KOPT-K1 (cell line): ENCODE results near the gene BRPF1.
A peak's percentile ranks its signal among the peaks of the same experiment; 100 is the strongest.

ENCODE experiments used
- H3K27ac ChIP-seq: fragments of 200-600 bp; sonication (generic); 2 replicates; pipeline ENCODE4 v1.5.1; 2016; ENCODE audit warnings: antibody characterized with exemption, mild to moderate bottlenecking, low read depth, low read length; ENCODE audit not compliant: poor library complexity, severe bottlenecking
- H3K36me3 ChIP-seq: fragments of 200-600 bp; sonication (generic); 2 replicates; pipeline ENCODE4 v1.5.1; 2017; ENCODE audit warnings: antibody characterized with exemption, mild to moderate bottlenecking, low read length, moderate library complexity; ENCODE audit not compliant: insufficient read depth
- H3K9me3 ChIP-seq: fragments of 200-600 bp; sonication (generic); 2 replicates; pipeline ENCODE4 v1.5.1; 2017; ENCODE audit warnings: antibody characterized with exemption, low read length, mild to moderate bottlenecking; ENCODE audit not compliant: insufficient read depth, poor library complexity, severe bottlenecking

The BRPF1 gene, protein sequence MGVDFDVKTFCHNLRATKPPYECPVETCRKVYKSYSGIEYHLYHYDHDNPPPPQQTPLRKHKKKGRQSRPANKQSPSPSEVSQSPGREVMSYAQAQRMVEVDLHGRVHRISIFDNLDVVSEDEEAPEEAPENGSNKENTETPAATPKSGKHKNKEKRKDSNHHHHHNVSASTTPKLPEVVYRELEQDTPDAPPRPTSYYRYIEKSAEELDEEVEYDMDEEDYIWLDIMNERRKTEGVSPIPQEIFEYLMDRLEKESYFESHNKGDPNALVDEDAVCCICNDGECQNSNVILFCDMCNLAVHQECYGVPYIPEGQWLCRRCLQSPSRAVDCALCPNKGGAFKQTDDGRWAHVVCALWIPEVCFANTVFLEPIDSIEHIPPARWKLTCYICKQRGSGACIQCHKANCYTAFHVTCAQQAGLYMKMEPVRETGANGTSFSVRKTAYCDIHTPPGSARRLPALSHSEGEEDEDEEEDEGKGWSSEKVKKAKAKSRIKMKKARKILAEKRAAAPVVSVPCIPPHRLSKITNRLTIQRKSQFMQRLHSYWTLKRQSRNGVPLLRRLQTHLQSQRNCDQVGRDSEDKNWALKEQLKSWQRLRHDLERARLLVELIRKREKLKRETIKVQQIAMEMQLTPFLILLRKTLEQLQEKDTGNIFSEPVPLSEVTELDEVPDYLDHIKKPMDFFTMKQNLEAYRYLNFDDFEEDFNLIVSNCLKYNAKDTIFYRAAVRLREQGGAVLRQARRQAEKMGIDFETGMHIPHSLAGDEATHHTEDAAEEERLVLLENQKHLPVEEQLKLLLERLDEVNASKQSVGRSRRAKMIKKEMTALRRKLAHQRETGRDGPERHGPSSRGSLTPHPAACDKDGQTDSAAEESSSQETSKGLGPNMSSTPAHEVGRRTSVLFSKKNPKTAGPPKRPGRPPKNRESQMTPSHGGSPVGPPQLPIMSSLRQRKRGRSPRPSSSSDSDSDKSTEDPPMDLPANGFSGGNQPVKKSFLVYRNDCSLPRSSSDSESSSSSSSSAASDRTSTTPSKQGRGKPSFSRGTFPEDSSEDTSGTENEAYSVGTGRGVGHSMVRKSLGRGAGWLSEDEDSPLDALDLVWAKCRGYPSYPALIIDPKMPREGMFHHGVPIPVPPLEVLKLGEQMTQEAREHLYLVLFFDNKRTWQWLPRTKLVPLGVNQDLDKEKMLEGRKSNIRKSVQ (N-terminal part only)

DNA sequence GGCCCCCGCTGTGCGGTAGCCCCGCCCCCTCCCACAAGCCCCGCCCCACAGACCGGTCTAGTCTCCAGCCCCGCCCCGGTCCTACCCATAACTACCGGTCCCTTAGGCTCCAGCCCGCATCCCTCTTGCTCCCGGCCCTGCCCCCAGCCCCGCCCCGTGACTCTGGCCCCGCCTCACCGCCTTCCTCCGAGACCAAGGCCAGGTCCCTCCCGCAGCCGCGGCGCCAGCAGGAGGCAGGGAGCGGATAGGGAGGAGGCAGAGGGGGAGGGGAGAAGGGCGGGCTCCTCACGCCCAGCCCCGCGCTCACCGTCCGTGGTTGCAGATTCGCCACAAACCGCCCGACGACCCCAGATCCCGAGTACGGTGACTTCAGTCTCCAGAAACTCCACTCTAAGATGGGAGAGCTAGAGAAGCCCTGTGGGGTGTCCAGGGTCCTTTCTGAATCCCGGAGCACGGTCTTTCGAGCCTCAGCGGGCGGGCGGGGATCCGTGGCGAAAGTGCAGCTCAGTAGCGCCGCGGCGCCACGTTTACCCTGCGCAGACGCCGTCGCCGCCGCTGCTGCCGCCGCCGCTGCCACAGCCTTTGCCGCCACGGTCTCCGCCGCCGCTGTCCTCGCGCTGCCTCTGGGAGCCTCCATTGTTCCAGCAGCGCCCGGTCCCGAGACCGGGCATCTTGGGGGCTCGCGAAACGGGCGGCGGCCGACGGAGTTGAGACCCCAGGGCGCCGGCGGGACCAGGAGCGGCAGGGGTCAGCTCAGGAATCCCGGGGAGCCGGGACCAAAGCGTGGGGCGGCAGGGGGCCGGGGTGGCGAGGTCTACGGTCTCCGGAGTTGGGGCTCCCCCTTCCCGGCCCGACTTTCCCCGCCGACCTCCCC, at the start of gene BRPF1:
TSS of gene BRPF1 (plus strand) at position 530 of the 874 bp plus-strand sequence. CDS start 2,406 bp downstream, outside the sequence.
- peak within 1 kb of the TSS; percentile 99 for H3K27ac ChIP-seq
- H3K9me3 ChIP-seq, result no peaks in the 10 kb centered on the region
- H3K36me3 ChIP-seq, result peaks cover 36% of the 10 kb centered on the region

DNA sequence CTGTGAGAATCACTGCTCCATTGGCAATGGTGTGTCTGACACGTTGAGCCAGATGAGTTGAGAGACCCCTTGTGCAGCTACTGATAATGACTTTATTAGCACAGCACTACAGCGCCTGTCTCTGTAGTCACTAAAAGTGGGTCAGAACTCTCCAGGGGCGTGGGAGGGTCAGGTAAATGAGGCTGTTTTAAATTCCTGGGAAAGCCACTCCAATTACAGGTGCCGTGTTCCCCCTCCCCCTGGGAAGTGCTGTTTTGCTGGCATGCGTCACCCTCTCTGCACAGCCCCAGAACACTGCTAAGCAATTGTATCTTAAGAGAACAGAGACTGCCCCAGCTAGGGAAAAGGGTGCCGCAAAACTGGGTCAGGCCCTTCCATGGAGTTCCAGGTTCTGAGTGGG, 49.4 kb upstream of the BRPF1 start:
- Histone ChIP-seq H3K27ac (no peak overlapping the region), H3K9me3 (no peaks in the 10 kb centered on the region), H3K36me3 (peaks cover 97% of the 10 kb centered on the region)

DNA sequence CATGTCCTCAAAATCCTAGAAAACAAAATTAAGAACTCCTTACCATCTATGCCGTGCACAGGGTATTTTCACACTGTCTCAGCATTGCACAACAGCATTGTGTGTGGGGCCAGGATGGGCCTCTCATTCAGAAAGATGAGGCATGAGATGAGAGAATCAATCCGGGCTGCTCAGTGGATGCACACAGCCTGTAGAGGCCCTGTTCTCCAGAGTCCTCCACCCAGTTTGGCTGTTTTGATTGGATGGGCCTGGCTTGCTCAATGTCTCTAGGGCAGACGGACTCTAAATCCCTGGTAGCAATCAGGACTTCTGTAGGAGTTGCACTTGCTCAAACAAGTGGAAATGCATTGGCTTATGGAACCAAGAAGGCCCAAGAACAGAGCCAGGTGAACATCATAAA, 48.1 kb upstream of the BRPF1 start:
- H3K36me3 ChIP-seq, result peaks cover 97% of the 10 kb centered on the region
- no peaks in the 10 kb centered on the region for H3K9me3 ChIP-seq
- no peak overlapping the region for H3K27ac ChIP-seq

DNA sequence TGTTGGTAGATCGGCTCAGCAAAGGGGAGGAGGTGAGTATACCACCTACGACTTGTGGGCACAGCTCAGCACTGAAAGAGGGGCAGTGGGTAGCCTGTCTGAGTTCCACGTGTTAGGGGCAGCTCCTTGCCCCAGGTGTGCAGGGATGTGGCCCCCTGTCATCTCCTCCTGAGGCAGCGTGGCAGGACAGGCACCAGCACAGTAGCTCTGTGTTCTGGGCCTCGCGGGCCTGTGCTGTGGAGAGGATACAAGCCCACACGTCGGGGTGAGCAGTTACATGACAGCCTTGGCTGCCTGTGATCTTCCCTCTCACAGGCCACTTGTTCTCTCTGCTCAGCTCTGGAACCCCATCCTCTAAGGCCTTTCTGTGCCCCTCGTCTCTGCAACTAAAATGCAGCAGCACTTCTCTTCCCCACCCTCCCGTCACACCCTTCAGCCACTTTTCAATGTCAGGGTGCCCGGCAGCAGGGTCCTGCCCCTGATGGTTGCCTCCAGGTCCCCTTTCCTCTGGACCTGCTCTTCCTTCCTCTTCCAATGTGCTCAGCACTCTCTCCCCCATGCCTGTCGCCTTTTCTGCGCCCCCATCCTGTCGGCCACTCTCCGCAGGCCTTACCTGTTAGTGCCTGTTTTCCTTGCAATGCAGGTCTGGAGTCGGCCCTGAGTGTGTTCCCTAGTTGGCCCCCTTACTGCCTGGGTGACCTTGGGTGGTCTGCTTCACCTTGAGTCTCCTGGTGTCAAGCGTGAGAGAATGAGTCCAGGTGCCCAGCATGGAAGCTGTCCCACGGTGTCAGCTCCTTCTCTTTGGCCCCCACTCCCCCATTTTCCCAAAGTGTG, 46.1 kb upstream of the BRPF1 start:
- Histone ChIP-seq H3K27ac (no peak overlapping the region), H3K9me3 (no peaks in the 10 kb centered on the region), H3K36me3 (peaks cover 97% of the 10 kb centered on the region)

DNA sequence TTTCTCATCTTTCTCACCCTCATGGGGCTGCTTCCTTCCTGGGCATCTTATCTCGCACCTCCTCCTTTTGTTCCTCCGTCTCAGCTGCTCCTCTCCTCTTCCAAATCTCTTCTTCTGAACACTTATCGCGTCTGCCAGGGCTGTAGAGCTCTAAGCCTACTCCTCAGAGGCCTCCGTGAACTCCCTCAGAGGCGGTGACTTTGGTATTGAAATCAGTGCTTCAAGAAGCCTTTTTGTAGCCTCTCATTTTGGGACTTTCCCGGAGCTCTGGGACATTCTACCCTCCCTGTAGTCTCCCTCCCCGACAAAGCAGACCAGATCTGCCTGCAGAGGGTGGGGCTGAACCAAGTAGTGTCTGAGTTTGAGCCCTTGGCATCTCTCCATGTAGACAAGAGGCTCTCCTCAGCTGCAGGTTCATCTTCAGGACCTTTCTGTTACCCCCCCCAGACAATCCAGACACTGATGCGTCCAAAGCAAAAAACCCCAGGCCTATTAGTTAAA, 45.4 kb upstream of the BRPF1 start:
- Histone ChIP-seq H3K36me3 (peaks cover 97% of the 10 kb centered on the region), H3K27ac (no peak overlapping the region), H3K9me3 (no peaks in the 10 kb centered on the region)

DNA sequence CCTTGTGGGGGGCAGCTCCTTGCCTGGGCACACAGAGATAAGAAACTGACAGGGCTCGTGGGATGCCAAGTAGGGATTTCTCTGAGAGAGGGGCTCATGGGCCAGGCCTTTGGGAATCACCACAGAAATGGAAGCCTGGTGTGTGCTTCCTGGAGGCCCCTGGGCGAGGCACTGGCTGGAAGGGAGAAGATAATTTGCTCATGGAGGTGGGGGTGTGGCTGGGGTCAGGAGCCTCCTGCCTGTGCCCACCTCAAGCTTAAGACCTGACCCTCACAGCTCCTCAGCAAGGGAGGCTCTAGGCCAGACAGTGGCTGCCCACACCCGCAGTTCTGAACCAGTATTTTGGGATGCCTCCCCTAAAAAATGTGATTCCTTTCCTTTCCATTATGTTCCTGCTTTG, 44.8 kb upstream of the BRPF1 start:
- Histone ChIP-seq H3K9me3 (no peaks in the 10 kb centered on the region), H3K27ac (no peak overlapping the region), H3K36me3 (peaks cover 97% of the 10 kb centered on the region)

DNA sequence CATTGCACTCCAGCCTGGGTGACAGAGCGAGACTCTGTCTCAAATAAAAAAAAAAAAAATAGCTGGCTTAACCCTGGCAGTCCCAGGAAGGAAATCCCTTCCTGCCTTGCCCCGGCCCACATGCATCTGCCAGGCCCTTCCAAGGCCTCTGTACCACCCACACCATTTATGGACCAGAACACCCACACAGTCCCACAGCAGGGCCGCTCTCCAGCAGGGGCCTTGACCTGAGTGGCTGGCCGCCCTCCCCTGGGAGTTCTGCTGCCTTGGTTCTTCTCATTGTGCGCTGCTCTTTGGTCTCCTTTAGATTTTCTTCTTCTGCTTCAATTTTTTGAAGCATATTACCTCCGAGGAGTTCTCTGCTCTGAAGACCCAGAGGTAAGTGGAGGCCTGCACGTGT, 44.0 kb upstream of the BRPF1 start:
- Histone ChIP-seq H3K9me3 (no peaks in the 10 kb centered on the region), H3K36me3 (peaks cover 100% of the 10 kb centered on the region), H3K27ac (no peak overlapping the region)

DNA sequence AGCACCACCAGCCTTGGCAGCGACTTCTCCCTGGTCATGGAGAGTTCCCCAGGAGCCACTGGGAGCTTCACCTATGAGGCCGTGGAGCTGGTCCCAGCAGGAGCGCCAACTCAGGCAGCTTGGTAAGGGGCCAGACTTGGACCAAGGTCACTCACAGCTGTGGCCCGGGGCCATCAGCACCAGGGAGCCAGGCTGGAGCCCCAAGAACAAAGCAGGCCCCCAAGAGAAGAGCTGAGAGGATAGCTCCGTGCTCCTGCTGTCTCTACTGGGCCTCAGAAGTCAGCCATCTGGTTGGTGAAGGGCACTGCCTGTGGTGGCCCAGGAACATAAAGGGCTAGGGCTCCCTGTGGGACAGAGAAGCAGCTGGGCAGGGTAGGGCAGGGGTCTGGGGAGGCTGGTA, 42.6 kb upstream of the BRPF1 start:
- H3K36me3 ChIP-seq, result peaks cover 100% of the 10 kb centered on the region
- no peak overlapping the region for H3K27ac ChIP-seq
- no peaks in the 10 kb centered on the region for H3K9me3 ChIP-seq

DNA sequence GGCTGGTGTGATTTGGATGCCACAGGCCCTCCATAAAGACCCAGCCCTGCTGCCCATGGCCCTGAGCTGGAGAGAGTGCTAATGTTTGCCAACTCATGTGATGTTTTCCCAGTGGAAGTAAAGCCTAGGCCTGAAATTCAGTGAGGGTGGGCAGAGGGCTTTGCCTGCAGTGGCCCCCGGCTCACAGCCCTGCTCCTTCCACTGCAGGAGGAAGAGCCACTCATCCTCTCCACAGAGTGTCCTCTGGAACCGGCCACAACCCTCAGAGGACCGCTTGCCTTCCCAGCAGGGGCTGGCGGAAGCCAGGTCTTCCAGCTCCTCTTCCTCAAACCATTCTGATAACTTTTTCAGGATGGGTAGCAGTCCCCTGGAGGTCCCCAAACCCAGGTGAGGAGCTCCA, 41.8 kb upstream of the BRPF1 start:
- H3K27ac ChIP-seq, result no peak overlapping the region
- H3K36me3 ChIP-seq, result peaks cover 100% of the 10 kb centered on the region
- H3K9me3 ChIP-seq, result no peaks in the 10 kb centered on the region

DNA sequence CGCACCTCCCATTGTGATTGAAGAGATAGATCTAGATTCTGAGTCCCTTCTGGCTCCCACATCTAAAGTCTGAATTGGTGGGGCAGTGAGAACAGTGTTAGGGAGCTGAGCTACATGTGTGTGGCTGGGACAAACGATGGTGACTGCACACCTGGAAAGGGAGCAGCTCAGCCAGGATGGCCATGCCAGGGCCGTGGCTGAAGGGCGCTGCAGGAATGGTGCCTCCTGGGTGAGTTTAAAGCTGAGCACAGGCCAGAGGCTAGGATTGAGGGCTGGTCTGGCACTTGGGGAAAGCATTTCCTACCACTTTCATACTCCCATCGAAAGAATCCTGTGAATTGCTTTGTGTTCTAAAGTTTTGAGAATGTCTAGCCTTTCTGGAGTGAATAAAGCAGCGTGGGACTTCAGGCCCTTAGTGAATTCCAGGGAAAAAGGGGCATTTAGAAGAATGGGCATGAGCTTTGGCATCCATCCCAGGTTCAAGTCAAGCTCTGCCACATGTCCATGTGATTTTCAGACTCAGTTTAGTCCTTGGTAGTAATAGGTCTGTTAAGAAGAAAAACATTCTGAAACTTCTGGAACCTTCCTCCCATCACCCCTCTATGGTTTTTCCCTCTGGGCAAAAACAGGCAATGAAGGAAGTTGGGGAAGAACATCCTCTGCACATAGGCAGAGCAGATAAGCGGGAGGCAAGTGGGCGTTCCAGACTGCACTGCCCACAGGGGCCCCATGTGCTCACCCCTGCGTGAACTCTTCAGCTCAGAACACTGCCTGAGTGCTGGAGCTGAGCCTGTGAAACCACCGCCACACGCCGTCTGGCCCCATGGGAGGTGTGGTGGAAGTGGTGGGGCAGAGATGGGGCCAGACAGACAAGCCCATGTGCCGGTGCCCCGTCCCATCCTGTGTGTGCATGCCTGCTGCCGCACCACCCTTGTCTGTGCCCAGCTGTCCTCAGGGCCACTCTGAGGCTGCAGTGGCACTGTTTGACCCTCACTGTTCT, 40.8 kb upstream of the BRPF1 start:
- peaks cover 100% of the 10 kb centered on the region for H3K36me3 ChIP-seq
- H3K9me3 ChIP-seq, result no peaks in the 10 kb centered on the region

DNA sequence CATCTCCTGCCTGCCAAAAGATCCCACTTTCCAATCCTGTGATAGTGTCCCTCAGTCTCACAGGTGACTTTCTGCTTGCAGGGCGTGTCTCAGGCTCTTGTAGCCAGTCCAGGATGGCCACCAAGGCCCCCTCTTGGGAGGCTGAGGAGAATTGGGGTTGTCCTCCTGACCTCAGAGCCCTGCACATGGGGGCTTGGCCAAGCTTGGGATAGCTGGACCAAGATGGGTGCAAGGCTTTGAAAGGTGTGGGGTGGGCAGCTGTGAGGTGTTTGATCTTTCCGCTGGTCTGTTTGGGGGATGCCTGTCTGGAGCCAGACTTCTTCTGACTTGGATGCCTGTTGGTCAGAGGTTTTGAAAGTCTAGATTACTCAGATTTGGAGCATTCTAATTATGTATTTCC, 39.9 kb upstream of the BRPF1 start:
- Histone ChIP-seq H3K27ac (no peak overlapping the region), H3K9me3 (no peaks in the 10 kb centered on the region), H3K36me3 (peaks cover 99% of the 10 kb centered on the region)

More for the DNA sequence above, 40.8 kb upstream of the BRPF1 start:
- no peak overlapping the region for H3K27ac ChIP-seq

DNA sequence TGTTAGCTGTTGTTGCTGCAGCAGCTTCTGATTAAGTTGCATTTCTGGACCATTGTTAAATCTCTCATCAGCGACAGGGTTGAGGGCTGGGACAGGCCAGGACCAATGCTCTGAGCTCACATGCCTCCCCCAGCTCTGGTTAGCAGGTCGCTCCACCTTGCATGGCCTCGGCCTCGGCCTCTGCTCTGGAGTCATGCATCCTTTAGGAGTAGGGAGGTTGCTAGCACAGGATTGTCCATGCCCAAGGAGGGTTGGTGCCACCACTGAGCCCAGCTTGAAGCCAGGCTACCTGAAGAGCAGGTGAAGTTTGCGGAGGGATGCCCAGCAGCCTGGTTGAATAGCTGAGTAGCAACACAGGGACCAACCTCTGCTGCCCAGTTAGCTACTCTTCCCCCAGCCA, 39.1 kb upstream of the BRPF1 start:
- Histone ChIP-seq H3K9me3 (no peaks in the 10 kb centered on the region), H3K27ac (no peak overlapping the region), H3K36me3 (peaks cover 95% of the 10 kb centered on the region)
